HG02571 (cell line): ENCODE data around the gene ANKRD16.
A peak's percentile ranks its signal among the peaks of the same experiment; 100 is the strongest.
"Not testable (repeated sequence)": the region's sequence is repeated elsewhere in the genome, so short reads cannot be mapped to it uniquely, and the experiment has no call there.

Source experiments
- ATAC-seq: cut with Tn5 transposase; IDR thresholded peaks from one replicate; pipeline ENCODE4 v1.9.1; 2021; ENCODE audit warnings: mild to moderate bottlenecking, moderate library complexity; ENCODE audit not compliant: unreplicated experiment

ANKRD16 gene

DNA sequence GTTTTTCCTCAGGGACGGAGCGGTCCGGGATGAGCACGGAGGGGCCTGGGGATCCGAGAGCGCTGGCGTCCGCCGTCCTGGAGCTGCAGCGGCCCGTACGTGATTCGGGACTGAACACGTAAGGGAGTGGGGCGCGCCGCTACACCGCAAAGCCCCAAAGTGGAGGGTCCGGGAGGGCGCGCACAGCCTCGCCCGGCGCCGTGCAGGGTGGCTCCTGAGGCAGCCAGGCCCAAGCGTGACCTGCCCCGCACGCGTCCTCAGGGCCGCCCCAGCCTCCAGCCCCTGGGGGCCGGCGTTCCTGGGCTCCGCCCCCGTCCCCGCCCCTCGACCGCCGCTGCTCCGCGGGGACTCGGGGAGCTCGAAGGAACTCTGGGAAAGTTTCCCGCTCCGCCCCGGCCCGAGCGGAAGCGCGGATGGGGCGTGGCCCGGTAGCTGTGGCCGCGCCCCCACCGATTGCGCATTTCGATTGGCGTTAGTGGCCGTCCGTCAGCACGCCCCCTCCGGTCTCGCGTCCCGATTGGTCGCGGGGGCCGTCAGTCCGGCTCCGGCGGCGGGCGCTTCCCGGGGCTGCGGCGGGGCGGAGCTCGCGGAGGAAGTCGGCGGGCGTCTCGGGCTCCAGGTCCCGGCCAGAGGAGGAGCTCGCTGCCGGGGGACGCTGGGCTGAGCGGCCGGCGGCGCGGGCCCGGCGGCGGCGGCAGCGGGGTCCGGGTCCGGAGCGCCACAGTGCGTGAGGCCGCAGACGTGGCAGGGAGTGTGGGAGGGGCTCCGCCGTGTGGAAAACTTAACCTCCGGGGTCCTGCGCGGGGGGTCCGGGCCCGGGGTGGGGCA, at the start of gene ANKRD16, which contains the start of gene FBH1:
Gene ANKRD16, minus strand, starts transcription at position 270 of the 828 bp plus-strand sequence. CDS start 539 bp downstream, outside the sequence.
Gene FBH1, plus strand, starts transcription at position 620 of the 828 bp plus-strand sequence. Its CDS starts 103 bp downstream, at position 723.
- ATAC-seq: peak; percentile 81

DNA sequence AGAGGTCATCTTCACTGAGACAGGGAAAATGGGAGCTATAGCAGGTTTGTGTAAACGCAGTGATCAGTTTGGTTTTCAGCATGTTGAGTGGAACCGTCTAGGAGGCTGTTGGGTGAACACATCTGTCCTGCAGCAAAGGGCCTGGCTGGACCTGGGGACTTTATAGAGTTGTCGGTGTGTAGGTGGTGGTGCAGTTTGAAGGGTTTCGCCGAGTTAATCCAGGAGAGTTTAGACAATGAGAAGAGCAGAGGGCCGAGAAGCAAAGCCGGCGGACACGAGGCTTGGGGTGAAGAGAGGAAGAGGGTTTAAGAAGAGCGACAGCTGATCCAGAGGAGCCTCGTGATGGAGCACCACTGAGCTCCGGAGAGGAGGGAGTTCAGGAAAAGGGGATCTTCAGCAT, 48.6 kb upstream of the ANKRD16 start:
- ATAC-seq: no peak

- ATAC-seq: no peak
These were observed 47.3 kb upstream of the ANKRD16 start for GRCh38 chr10:5937016-5937415.

GRCh38 chr10:5935628-5936027, 45.9 kb upstream of the ANKRD16 start:
- no peak for ATAC-seq

DNA sequence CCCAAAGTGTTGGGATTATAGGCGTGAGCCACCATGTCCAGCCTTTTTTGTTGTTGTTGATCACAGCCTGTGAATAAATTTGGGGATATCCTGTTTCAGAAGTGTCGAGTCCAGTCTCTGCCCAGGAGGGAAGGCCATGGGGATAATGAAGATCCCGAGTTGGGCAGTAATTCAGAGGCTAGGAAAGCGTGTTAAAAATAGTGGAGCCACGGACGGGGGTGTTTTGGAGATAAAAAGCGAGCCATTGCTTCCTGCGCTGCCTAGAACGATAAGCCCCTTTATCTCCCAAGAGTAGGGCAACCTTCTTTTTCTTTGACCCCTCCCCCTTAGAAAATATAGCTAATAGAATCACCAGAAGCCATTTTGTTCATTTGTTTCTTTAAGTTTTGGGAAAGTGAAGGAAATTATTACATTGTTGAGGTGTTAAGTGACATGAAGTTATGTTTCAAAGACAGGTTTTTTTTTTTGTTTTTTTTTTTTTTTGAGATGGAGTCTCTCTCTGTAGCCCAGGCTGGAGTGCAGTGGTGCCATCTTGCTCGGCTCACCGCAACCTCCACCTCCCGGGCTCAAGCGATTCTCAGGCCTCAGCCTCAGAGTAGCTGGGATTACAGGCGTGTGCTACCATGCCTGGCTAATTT, 44.3 kb upstream of the ANKRD16 start:
- no peak for ATAC-seq

- no peak for ATAC-seq
These were observed 42.7 kb upstream of the ANKRD16 start for GRCh38 chr10:5932345-5932744.

- ATAC-seq: no peak
These were observed 40.6 kb upstream of the ANKRD16 start for GRCh38 chr10:5930272-5930671.

DNA sequence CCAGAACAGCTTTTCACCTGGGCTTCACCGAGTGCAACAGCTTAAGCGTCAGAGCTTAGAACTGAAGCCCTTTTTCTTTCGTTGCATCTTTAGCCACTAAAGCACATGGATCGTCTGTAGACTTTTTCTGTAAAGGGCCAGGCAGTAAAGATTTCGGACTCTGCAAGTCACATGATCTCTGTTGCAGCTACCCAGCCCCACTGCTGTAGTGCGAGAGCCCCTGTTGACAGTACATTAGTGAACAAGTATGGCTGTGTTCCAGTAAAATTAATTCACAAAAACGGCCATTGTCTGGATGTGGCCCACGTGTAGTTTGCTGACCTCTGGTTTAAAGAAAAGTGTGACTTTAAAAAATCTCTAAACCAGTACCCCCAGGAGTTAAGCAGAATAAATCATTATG, 39.7 kb upstream of the ANKRD16 start:
- ATAC-seq: no peak

- no peak for ATAC-seq
These were observed 37.6 kb upstream of the ANKRD16 start for GRCh38 chr10:5927306-5927705.

GRCh38 chr10:5924889-5925288, 35.2 kb upstream of the ANKRD16 start:
- no peak for ATAC-seq

- no peak for ATAC-seq
These were observed 32.1 kb upstream of the ANKRD16 start for GRCh38 chr10:5921746-5922145.

- no peak for ATAC-seq
These were observed 29.9 kb upstream of the ANKRD16 start for GRCh38 chr10:5919568-5919967.

GRCh38 chr10:5918763-5919162, 29.1 kb upstream of the ANKRD16 start:
- ATAC-seq: no peak

- ATAC-seq: no peak
These were observed 27.6 kb upstream of the ANKRD16 start for GRCh38 chr10:5917305-5917704.

GRCh38 chr10:5915451-5915850, 25.8 kb upstream of the ANKRD16 start:
- no peak for ATAC-seq

GRCh38 chr10:5913736-5914135, 24.0 kb upstream of the ANKRD16 start:
- no peak for ATAC-seq

DNA sequence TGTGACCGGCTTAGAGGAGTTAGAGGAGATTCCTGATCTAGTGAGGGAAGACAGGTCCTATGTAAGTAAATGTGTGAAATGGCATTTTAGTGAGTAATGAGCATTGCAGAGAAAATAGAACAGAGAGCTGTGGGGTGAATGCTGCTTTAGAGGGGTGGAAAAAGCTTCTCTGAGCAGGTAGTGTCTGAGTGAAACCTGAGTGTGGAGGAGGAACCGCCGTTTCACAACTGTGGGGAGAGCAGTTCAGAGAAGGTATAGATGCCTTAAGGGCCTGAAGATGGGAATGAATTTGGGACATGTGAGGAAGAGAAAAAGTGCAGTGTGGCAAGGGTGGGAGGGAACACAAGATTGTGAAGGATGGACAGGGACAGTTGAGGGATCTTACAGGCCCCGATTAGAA, 22.0 kb upstream of the ANKRD16 start:
- ATAC-seq: no peak

- no peak for ATAC-seq
These were observed 20.8 kb upstream of the ANKRD16 start for GRCh38 chr10:5910323-5911100.

DNA sequence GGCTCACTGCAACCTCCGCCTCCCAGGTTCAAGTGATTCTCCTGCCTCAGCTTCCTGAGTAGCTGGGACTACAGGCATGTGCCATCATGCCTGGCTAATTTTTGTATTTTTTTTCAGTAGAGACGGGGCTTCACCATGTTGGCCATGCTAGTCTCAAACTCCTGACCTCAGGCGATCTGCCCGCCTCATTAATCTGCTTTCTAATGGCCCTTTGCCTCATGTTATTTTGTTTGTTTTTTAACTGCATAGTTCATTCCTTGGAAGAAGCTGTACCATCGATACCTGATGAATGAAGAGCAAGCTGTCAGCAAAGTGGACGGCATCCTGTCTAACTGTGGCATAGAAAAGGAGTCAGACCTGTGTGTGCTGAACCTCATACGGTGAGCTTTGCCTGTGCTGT, 19.0 kb upstream of the ANKRD16 start:
- not testable (repeated sequence) for ATAC-seq

DNA sequence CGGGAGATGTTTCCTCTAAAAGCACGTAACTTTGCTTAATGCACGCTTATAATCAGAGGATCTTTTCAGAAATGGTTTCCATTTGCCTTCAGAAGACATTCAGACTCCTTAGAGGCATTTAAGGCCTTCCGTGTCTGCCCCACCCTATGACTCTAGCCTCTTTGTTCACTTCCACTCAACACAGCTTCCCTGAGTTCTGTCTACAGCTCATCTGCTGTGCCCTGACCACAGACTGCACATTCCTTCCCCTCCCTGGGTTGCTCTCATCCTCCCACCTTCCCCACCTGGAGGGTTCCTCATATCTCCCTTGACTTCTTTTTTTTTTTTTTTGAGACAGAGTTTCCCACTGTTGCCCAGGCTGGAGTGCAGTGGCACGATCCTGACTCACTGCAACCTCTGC, 17.0 kb upstream of the ANKRD16 start:
- ATAC-seq: no peak

GRCh38 chr10:5905854-5906507, 16.3 kb upstream of the ANKRD16 start:
- no peak for ATAC-seq
